NCI-H2196 treated with DMSO at 0.1 percent for 48 hours (cell line): ENCODE measurements around the gene BRIP1.
"Not testable (repeated sequence)": the region's sequence is repeated elsewhere in the genome, so short reads cannot be mapped to it uniquely, and the experiment has no call there.

Experiments
- DNase-seq: peaks from one replicate; lab custom pipeline; 2025; ENCODE audit not compliant: unreplicated experiment; lab: John Stamatoyannopoulos, UW

BRIP1 gene

DNA sequence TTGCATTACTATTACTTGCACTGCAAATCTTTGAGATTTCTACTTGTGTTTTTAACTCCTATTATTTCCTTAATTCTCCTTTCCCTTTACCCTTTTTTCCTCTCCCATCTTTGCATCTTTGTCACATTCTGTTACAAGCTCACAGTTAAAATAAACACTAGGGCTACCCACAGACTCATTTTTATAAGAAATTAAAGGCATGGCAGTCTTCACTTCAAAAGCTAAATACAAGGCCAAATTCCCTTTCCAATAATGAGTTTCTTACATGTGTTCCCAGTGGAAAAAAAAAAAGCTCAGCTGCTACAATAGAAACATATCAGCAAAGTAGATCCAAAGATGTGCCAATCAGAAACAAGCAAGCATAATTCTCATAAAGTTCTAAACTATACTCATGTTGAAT lies 3.7 kb upstream of the BRIP1 start:
- no peak for DNase-seq

DNA sequence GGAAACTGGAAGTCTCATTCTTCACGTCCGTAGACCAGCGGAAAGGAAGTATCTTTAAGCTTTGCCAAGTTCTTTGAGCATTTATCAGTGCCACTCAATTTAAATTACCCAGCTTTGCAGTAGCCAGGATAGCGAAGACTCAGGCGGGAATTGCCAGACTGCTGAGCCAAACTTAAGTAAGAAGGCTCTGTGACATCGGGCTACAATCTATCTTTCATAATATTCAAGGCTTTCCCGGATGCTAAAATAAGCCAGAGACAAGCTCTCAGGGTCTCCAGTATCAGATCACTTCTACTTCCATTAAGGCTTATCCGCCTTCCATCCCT lies 436 bp upstream of the BRIP1 start:
- DNase-seq, result no peak

DNA sequence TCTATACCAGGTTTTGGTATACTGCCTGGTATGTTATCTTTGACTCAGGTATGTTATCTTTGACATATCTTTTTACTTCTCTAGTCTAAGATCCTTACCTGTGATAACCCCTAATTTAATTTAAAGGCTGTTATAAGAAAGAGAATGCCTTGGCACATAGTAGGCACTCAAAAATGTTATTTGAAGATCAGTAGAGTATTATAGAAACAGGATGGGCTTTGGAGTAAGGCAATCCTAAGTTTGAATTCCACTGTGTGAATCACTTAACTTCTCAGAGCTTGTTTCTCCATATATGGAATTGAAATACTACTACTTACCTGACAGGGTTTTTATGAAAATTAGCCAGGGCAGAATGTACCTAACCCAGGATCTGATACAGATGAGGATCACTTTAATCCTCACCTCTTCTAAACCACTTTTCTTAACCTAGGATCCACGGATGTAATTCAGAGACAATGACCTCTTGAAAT lies 1.2 kb downstream of the BRIP1 start:
- no peak for DNase-seq

DNA sequence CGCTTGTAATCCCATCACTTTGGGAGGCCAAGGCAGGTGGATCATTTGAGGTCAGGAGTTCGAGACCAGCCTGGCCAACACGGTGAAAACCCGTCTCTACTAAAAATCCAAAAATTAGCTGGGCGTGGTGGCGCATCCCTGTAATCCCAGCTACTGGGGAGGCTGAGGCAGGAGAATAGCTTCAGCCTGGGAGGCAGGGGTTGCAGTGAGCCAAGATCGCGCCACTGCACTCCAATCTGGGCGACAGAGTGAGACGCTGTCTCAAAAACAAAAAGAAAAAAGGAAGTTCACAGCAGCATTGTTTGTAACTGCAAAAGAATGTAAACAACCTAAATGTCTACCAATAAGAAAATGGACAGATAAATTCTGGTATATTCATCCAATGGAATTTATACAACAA lies 2.9 kb downstream of the BRIP1 start:
- not testable (repeated sequence) for DNase-seq

DNA sequence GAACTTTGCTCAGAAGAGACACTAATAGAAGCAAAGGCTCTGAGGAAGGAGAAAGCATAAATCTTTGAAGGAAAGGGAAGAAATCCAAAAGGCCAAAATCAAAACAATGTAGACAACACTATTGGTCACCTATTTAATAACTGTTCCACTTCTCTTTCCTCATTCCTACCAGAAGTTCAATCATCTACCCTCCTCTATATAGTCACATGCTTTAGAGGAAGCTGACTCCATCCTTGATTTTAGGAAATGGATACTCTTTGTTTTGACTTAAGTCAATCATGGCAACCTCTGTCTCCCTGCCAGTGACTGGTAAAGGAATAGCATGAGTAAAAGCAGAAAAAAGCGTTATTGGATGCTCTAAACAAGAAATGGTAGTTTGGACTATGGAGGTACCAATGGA lies 7.3 kb downstream of the BRIP1 start:
- DNase-seq, result no peak

DNA sequence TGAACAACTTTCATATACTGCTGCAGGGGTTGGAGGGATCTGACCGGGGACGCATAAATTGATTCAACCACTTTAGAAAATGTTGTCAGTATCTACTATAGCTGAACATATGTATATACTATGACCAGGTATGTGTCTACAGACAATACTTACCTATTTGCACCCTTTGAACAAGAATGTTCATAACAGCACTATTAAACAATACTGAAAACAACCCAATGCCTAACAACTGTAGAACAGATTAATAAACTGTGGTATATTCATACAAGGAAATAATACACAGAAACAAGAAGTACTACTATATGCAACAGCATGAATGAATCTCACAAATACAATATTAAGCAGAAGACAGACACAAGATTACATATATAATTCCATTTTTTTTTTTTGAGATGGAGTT lies 10.5 kb downstream of the BRIP1 start:
- DNase-seq, result no peak

DNA sequence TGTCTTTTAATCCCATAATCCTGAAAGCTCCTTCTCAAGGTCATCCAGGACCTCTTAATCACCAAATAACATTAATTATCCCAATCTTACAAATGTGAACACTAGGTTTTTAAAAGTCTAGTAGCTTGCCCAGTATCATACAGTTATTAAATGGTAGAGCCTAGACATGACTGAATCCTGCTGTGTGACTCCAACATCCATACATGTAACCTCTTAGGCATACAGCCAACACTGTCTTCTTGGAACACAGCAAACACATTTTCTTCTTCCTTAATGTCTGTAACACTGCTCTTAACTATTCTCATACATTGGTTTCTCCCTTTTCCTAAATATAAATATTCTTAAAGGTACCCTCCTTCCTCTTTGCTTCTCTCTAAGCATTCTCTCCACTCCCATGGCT lies 13.7 kb downstream of the BRIP1 start:
- DNase-seq, result no peak

DNA sequence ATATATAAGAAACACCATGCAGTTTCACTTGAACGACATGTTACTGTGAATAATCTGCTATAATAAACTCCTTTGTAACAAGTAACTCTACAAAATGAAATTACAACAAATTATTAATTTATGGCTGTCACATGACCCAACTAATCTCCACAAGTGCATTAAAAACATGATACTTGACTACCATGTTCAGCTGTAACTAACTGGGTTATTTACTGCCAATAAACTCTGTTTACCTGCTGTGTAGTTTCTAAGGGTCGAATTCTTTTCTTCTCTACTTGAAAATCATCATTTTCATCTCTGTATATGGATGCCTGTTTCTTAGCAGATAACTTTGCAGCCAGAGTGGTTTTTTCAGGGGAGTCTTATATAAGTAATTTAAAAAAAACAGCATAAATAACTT lies 14.4 kb downstream of the BRIP1 start:
- DNase-seq, result no peak

DNA sequence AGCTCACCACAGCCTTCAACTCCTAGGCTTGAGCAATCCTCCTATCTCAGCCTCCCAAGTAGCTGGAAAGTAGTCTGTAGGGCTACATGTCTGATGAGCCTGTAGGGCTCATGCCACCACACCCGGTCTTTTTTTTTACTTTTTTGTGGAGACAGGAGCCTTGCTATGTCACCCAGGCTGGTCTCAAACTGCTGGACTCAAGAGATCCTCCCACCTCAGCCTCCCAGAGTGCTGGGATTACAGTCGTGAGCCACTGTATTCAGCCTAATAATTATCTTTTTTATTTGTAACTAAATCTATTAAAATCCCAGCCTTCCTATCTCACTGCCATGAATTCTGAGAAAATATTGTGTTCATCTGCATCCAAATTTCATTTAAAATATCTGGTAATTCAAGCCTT lies 15.1 kb downstream of the BRIP1 start:
- DNase-seq, result no peak

DNA sequence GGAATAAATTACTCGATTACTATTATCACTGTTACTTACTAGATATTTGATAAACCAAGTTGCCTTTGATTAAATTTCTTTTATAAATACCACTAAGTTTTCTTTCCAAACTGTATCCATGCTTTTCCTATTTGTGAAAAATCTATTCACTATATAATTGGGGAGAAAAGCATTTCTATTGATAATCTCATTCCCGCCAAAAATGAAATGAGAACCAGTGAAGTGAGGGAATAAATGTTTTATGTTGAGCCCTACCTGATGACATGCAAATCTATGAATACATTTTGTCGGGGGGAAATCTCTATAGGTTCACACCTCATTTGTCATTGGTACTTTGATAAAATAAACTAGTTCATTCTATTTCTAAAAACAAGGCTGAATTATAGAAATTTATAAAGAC lies 15.7 kb downstream of the BRIP1 start:
- DNase-seq, result no peak

DNA sequence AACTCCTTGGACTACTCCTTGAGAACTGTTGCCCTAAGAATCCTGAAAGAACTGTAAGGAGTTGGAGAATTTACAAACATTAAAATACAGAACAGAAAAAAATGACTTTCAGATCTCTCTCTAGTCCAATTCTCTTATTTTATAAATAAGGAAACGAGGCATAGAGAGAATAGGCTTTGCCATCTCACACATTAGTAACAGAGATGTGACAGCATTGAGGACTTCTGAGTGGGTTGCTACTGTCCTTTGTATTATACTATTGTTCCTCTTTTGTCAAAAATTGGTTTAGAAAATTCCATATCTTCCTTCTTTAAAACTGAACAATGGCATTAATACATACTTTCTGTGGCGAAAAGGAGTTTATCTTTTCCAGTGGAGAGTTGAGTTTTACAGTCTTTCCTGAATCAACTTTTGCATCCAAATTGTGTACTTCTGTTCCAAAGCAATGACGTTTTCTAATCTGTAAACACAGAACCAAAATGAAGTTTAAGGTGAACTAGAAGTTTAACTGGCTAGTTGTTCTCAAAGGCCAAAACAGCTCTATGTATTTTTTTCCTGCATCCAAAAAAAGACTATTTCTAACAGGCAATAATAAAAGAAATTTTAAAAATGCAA lies 16.5 kb downstream of the BRIP1 start:
- DNase-seq, result no peak

DNA sequence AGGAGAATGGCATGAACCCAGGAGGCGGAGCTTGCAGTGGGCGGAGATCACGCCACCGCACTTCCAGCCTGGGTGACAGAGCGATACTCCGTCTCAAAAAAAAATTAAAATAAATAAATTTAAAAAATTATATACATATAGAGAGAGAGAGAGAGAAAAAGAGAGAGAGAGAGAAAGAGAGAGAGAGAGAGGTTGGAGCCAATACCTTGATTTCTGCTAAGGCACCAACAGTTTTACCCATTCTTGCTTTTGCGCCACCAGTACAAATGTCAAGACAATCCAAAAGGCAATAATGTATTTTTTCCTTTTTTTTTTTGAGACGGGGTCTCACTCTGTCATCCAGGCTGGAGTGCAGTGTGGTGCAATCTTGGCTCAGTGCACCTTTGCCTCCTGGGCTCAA lies 17.2 kb downstream of the BRIP1 start:
- no peak for DNase-seq

DNA sequence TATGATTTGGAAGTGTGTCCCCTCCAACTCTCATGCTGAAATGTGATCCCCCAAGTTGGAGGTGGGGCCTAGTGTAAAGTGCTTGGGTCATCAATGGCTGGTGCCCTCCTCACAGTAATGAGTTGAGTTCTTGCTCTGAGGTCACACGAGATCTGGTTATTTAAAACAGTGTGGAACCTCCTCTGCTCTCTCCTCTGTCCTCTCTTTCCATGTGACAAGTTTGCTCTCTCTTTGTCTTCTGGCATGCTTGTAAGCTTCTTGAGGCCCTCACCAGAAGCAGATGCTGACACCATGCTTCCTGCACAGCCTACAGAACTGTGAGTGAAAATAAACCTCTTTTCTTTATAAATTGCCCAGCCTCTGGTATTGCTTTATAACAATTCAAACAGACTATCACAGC lies 19.9 kb downstream of the BRIP1 start:
- DNase-seq, result no peak

DNA sequence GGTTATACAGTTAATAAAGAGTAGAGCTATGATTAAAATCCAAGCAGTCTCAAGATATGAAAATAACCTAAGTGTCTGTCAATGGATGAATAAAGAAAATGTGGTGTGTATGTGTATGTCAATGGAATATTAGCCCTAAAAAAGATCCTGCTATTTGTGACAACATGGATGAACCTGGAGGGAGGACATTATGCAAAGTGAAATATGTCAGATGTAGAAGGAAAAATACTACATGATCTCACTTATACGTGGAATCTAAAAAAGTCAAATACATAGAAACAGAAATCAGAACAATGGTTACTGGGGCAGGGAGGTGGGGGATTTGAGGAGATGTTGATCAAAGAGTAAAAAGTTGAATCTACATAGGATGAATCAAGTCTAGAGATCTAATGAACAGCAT lies 20.4 kb downstream of the BRIP1 start:
- DNase-seq, result no peak

DNA sequence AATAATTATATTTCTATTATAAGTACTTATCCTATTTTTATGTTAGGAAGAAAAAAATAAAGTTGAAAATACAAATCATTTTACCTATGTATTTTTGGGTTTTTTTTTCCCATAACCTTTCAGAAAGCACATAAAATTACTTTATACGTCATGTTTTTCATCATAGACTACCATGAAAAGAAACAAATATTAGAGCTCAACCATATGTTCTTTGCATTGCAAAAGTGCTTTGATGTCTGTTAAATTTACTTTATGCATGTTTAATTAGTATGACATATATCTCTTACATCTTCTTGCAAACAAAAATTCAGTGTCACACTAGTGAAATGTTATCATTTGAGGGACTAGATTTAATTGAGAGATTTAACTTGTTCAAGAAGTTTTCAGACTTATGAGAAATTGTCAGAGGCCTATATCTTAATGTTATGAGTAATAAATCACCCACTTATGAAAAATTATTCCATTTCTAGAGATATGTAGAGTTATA lies 24.0 kb downstream of the BRIP1 start:
- no peak for DNase-seq

DNA sequence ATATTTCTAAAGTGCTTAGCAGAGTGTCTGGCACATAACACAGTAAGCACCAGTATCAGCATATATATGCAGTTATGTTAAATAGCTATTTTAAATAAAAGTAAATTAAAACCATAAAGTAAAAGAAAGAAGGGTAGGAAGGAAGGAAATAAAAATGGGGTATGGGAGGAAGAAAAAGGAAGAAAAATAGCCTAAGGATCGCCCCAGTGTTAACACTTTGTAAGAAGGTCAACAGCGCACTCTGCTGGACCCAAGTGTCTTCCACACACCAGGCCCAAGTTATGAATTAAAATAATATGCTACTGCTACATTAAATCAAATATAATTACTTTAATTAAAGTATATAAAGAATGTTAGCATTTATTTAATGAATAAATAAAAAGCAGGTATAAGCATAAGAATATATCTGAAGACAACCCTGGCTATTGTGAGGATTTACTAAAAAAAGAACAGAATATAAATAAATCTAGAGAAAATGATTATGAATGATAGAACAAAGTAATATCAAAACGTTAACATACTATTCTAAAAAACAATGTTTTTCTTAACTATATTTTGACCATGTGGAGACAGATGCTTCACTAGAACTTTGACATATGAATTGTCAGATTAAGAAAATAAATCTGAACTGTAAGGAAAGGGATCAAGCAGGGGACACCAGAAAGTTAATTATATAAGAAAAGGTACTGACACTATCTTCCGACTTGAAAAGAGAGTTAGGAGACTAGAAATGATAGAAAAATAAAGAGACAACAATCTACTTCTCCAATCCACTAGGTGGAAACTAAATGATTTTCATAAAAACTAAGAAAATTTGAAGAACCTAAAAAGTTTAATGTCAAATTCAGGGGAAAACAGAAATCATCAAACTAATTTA lies 25.9 kb downstream of the BRIP1 start:
- peak; percentile 32 for DNase-seq

DNA sequence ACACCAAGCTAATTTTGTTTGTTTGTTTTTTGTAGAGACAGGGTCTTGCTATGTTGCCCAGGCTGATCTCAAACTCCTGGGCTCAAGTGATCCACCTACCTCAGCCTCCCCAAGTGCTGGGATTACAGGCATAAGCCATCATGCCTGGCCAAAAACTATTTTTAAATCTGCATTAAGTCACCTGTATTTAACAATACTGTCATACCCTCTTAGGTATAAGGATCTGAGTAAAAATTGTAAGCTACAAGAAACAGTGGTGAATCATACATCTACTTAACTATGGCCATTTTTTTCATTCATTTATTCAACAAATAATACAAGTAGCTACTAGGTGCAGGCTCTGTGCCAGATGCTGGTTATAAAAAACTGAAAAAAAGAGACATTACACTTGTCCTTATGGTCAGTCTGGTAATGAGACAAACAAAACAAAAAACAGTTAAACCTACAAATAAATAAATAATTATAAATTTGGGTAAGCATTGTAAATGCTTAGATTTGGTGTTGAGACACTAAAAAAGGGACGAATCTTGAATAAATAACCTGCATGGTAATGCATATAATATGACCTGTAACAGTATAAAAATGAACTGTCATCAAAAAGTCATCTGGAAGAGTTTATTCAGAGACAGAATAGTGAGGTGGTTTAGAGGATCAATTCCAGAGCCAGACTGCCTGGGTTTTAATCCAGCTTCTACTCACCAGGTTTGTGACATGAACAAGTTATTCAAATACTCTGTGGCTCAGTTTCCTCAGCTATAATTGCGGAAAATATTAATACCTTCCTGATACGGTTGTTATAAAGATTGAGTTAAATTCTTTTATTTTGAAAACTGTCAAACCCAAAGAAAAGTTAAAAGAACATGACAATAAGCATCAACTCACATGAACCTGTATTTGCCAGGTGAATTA lies 26.8 kb downstream of the BRIP1 start:
- DNase-seq, result no peak

DNA sequence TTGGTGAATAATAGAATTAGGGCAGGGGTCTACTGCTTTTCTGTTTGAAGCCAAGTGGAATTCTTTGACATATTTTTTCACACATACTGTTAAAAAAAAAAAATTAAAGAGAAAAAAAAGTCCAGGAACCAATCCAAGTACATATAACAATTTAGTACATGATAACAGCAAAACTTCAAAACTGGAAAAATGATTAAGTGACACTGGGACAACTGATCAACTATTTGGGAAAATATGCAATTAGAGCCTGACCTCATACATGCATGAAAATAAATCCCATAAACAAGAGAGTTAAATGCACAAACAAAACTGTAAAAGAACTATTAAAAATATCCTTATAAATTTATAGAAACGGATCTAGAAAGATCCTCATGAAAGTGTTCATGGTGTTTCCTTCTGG lies 27.7 kb downstream of the BRIP1 start:
- DNase-seq, result no peak

DNA sequence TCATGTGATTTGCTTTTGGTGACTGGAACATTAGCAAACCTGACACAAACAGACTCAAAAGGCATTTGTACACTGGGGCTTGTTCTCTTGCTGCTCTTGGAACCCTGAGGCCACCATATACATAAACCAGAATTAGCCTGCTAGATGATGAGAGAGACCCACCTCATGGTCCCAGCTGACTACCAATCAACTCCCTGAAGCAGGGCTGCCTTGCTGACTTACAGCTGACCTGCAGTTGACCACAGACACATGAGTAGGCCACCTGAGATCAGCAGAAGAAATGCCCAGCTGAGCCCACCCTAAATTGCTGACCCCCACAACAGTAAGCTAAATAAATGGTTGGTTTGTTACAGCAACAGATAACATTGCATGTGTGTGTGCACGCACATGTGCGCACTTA lies 28.7 kb downstream of the BRIP1 start:
- DNase-seq, result no peak

DNA sequence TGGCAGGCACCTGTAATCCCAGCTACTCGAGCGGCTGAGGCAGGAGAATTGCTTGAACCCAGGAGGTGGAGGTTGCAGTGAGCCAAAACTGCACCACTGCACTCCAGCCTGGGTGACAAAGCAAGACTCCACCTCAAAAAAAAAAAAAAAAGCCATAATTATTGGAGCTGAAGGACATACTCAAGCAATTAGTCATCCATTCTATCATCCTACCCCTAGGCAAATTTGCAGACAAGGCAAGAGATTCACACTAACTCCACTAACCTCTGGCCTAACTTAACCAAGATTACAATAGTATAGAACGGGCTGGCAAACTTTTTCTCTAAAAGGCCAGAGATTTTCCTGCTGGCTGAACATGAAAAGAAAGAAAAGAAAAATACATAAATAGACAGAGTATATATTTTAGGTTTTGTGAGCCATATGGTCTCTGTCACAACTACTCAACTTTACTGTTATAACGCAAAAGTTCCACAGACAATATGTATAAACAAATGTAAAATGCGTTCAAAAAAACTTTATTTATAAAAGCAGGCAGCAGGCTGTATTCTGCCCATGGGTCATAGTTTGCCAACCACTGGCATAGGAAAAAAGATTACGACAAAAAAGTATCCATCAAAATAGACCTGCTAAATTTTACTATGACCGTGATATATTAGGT lies 29.7 kb downstream of the BRIP1 start:
- DNase-seq, result no peak

DNA sequence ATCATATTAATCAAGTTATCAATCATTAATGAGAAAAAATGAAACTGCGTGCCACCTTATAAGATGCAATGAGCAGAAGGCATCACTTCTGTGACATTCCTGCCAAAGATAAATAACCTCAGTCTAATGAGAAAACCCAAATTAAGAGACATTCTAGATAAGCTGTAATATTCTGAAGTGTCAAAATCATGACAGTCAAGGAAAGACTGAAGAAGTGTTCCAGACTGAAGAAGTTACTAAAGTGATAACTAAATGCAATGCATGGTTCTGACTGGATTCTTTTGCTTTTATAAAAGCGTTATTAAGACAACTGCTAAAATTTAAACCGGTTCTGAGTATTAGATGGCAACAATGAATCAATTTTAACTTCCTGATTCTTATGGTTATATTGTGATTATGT lies 30.9 kb downstream of the BRIP1 start:
- DNase-seq, result no peak
